Measurements from ENCODE around the gene FZD8.

DNA sequence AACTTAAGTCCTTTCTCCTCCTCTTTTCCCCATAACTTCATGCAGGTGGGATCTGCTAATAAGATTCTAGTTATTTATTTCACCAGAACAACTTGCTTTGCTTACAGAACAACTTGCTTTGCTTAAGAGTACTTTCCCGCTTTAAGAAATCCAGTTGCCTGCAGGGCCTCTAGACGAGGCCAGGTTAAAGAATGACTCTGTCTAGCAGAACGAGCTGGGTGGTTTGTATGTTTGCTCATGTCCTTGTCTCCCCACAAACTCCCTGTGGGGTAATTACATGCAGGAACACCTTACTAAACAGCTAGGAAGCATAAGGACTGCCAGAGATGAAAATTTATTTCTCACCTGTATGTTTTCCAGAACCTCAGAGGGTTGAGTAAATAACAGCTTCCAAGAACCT, 8.8 kb upstream of the FZD8 start:
- TF ChIP-seq, protein P1, sequence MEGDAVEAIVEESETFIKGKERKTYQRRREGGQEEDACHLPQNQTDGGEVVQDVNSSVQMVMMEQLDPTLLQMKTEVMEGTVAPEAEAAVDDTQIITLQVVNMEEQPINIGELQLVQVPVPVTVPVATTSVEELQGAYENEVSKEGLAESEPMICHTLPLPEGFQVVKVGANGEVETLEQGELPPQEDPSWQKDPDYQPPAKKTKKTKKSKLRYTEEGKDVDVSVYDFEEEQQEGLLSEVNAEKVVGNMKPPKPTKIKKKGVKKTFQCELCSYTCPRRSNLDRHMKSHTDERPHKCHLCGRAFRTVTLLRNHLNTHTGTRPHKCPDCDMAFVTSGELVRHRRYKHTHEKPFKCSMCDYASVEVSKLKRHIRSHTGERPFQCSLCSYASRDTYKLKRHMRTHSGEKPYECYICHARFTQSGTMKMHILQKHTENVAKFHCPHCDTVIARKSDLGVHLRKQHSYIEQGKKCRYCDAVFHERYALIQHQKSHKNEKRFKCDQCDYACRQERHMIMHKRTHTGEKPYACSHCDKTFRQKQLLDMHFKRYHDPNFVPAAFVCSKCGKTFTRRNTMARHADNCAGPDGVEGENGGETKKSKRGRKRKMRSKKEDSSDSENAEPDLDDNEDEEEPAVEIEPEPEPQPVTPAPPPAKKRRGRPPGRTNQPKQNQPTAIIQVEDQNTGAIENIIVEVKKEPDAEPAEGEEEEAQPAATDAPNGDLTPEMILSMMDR (IDR thresholded peaks at IDR 0.05), result no peak
- no peak for TF ChIP-seq POLR2A (IDR thresholded peaks at IDR 0.05; ENCODE audit: low read depth)
